Stimulated activated CD8-positive, alpha-beta memory T cell treated with anti-CD3 and anti-CD28 coated beads, Interleukin-7, amount 100 ng/mL, for 48 hours (primary cell): ENCODE results near the gene NR3C2.
"Not testable (repeated sequence)": the region's sequence is repeated elsewhere in the genome, so short reads cannot be mapped to it uniquely, and the experiment has no call there.

Experiments used
- DNase-seq, 2 donors: peaks; one replicate each; pipeline ENCODE4 v3.0.0-alpha.2; 2020; ENCODE audit warnings: low read depth in 1 of 2; ENCODE audit errors: extremely low read depth in 1 of 2

NR3C2 gene

GRCh38 chr4:148227147-148227546 lies 215.1 kb downstream of the NR3C2 start:
- DNase-seq, result no peak

GRCh38 chr4:148226341-148226740 lies 215.9 kb downstream of the NR3C2 start:
- DNase-seq, result no peak

- no peak for DNase-seq
Measured at GRCh38 chr4:148225639-148226038, 216.6 kb downstream of the NR3C2 start.

GRCh38 chr4:148224476-148224875 lies 217.7 kb downstream of the NR3C2 start:
- no peak for DNase-seq

- no peak for DNase-seq
Measured at GRCh38 chr4:148222991-148223660, 219.1 kb downstream of the NR3C2 start.

GRCh38 chr4:148216866-148217814 lies 225.1 kb downstream of the NR3C2 start:
- DNase-seq, result no peak

GRCh38 chr4:148216321-148216720 lies 225.9 kb downstream of the NR3C2 start:
- DNase-seq, result no peak

- DNase-seq, result no peak
Measured at GRCh38 chr4:148215202-148215601, 227.0 kb downstream of the NR3C2 start.

GRCh38 chr4:148214529-148215166 lies 227.6 kb downstream of the NR3C2 start:
- no peak for DNase-seq

GRCh38 chr4:148211533-148211932 lies 230.7 kb downstream of the NR3C2 start:
- no peak for DNase-seq

- no peak for DNase-seq
Measured at GRCh38 chr4:148210661-148211060, 231.6 kb downstream of the NR3C2 start.

- DNase-seq, result no peak
Measured at GRCh38 chr4:148207068-148207467, 235.1 kb downstream of the NR3C2 start.

- DNase-seq, result no peak
Measured at GRCh38 chr4:148205476-148205875, 236.7 kb downstream of the NR3C2 start.

GRCh38 chr4:148204892-148205291 lies 237.3 kb downstream of the NR3C2 start:
- DNase-seq, result no peak

- no peak for DNase-seq
Measured at GRCh38 chr4:148204171-148204570, 238.0 kb downstream of the NR3C2 start.

GRCh38 chr4:148203056-148203898 lies 238.9 kb downstream of the NR3C2 start:
- DNase-seq, result no peak

- DNase-seq, result no peak
Measured at GRCh38 chr4:148200960-148201359, 241.3 kb downstream of the NR3C2 start.

- DNase-seq, result no peak
Measured at GRCh38 chr4:148196164-148196563, 246.1 kb downstream of the NR3C2 start.

- no peak for DNase-seq
Measured at GRCh38 chr4:148192526-148192925, 249.7 kb downstream of the NR3C2 start.

- not testable (repeated sequence) for DNase-seq
Measured at GRCh38 chr4:148187454-148188222, 254.6 kb downstream of the NR3C2 start.
